ENCODE measurements around the gene PPM1H. TPM values are rescaled to one million over a fixed set of nuclear protein-coding genes. Genes with fewer than 3 reads are reported as not detected.

Gene PPM1H
- total and polyA plus RNA-seq, 4 donors = 2.3 to 7.2 (median 4.1) TPM

- TF ChIP-seq, protein P1, sequence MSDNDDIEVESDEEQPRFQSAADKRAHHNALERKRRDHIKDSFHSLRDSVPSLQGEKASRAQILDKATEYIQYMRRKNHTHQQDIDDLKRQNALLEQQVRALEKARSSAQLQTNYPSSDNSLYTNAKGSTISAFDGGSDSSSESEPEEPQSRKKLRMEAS (IDR thresholded peaks at IDR 0.05) = no peak
- no peak for TF ChIP-seq EGR1 (IDR thresholded peaks at IDR 0.05; ENCODE audit: low read depth in 2 of 2)
- TF ChIP-seq SP1 (IDR thresholded peaks at IDR 0.05) = no peak
- no peak for TF ChIP-seq TAF1 (conservative IDR thresholded peaks at IDR 0.05)
- no peak for TF ChIP-seq HNF4G (IDR thresholded peaks at IDR 0.05)
Measured at GRCh38 chr12:62922539-62922938, 12.4 kb downstream of the PPM1H start (continued).

DNA sequence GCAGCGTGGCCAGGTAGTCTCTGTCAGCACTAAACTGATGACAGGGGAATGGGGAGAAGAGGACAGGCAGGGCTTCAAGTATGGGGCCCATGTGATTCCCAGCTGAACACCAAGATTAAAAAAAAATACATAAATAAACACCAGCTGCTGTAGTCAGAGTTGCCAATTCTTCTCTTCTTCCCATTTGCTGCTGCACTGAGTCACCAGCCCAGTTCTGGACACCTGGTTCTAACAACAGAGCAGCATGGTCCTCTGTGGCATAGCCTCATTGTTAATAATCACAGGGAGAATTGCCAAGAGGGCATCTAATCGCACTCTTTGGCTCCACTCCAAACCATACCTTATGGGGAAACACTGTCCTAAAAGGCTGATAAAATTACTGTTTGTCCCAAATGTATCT, 15.1 kb downstream of the PPM1H start:
- H3K27me3 ChIP-seq (ENCODE audit: control insufficient read depth in 4 of 4, insufficient read depth in 4 of 4, low read length in 3 of 4) = no peaks in the 10 kb centered on the region
- H3K27ac ChIP-seq (ENCODE audit: low read depth in 1 of 2, low read length in 2 of 2) = no peak overlapping the region
- H3K9me3 ChIP-seq (ENCODE audit: control insufficient read depth in 4 of 4, low read length in 3 of 4) = no peaks in the 10 kb centered on the region
- no peak for TF ChIP-seq RAD21 (IDR thresholded peaks at IDR 0.05)
- no peak for TF ChIP-seq NR2F2 (IDR thresholded peaks at IDR 0.05)
- no peak for TF ChIP-seq JUND (IDR thresholded peaks at IDR 0.05)
- no peak for TF ChIP-seq EGR1 (IDR thresholded peaks at IDR 0.05; ENCODE audit: low read depth in 2 of 2)
- TF ChIP-seq REST (IDR thresholded peaks at IDR 0.05) = no peak
- no peak for TF ChIP-seq SP1 (IDR thresholded peaks at IDR 0.05)
- no peak for TF ChIP-seq TAF1 (conservative IDR thresholded peaks at IDR 0.05)
- TF ChIP-seq FOXA2 (IDR thresholded peaks at IDR 0.05) = no peak
- TF ChIP-seq RXRA (IDR thresholded peaks at IDR 0.05) = no peak
- TF ChIP-seq, protein P2, sequence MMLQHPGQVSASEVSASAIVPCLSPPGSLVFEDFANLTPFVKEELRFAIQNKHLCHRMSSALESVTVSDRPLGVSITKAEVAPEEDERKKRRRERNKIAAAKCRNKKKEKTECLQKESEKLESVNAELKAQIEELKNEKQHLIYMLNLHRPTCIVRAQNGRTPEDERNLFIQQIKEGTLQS (IDR thresholded peaks at IDR 0.05) = no peak
- H3K36me3 ChIP-seq (ENCODE audit: control insufficient read depth in 4 of 4, insufficient read depth in 3 of 4, low read depth in 1 of 4, low read length in 3 of 4) = no peaks in the 10 kb centered on the region
- 43% methylated on average over 2 of the region's 2 CpGs for WGBS
- H3K4me1 ChIP-seq (ENCODE audit: control insufficient read depth in 4 of 4, insufficient read depth in 4 of 4, low read length in 3 of 4) = no peaks in the 10 kb centered on the region
- no peak overlapping the region for H3K4me3 ChIP-seq (ENCODE audit: low read depth in 1 of 3, low read length in 3 of 3)
- no peak for DNase-seq (ENCODE audit: low spot score)
- H3K9ac ChIP-seq (ENCODE audit: low read depth in 1 of 2, low read length in 2 of 2) = no peak overlapping the region

- WGBS = 81% methylated on average over 1 of the region's 1 CpG
- Histone ChIP-seq H3K27me3 (ENCODE audit: control insufficient read depth in 4 of 4, insufficient read depth in 4 of 4, low read length in 3 of 4) (no peaks in the 10 kb centered on the region), H3K36me3 (ENCODE audit: control insufficient read depth in 4 of 4, insufficient read depth in 3 of 4, low read depth in 1 of 4, low read length in 3 of 4) (no peaks in the 10 kb centered on the region), H3K4me3 (ENCODE audit: low read depth in 1 of 3, low read length in 3 of 3) (no peak overlapping the region), H3K9me3 (ENCODE audit: control insufficient read depth in 4 of 4, low read length in 3 of 4) (no peaks in the 10 kb centered on the region), H3K4me1 (ENCODE audit: control insufficient read depth in 4 of 4, insufficient read depth in 4 of 4, low read length in 3 of 4) (no peaks in the 10 kb centered on the region), H3K27ac (ENCODE audit: low read depth in 1 of 2, low read length in 2 of 2) (no peak overlapping the region), H3K9ac (ENCODE audit: low read depth in 1 of 2, low read length in 2 of 2) (no peak overlapping the region)
- TF ChIP-seq, protein P2 (IDR thresholded peaks at IDR 0.05) = no peak
- no peak for DNase-seq (ENCODE audit: low spot score)
Measured at GRCh38 chr12:62917926-62918325, 17.0 kb downstream of the PPM1H start.

Measured in liver (tissue), 9 donors.